ENCODE data around the gene TAF6L.

DNA sequence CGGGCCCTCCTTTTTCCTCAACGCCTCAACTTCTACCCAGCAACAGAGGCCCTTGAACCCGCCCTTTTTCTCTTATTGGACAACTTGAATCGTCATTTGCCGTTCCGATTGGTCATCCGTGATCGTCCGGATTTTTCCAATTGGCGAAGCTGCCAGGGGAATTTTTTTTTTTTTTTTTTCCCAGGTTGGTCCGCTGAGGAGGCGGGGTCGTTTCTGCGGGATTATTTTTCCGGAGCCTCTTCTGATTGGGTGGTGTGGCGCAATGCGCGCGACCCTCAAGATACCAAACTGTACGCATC is 43.4 kb upstream of the TAF6L start:
- TF ChIP-seq, protein P1, sequence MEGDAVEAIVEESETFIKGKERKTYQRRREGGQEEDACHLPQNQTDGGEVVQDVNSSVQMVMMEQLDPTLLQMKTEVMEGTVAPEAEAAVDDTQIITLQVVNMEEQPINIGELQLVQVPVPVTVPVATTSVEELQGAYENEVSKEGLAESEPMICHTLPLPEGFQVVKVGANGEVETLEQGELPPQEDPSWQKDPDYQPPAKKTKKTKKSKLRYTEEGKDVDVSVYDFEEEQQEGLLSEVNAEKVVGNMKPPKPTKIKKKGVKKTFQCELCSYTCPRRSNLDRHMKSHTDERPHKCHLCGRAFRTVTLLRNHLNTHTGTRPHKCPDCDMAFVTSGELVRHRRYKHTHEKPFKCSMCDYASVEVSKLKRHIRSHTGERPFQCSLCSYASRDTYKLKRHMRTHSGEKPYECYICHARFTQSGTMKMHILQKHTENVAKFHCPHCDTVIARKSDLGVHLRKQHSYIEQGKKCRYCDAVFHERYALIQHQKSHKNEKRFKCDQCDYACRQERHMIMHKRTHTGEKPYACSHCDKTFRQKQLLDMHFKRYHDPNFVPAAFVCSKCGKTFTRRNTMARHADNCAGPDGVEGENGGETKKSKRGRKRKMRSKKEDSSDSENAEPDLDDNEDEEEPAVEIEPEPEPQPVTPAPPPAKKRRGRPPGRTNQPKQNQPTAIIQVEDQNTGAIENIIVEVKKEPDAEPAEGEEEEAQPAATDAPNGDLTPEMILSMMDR (conservative IDR thresholded peaks at IDR 0.05; ENCODE audit: low read depth, low read length), result no peak
- no peak for TF ChIP-seq EZH2phosphoT487 (IDR thresholded peaks at IDR 0.05; ENCODE audit: borderline replicate concordance, low read length)
